ENCODE data around the gene TMC6. TPM values are rescaled to one million over a fixed set of nuclear protein-coding genes. Genes with fewer than 3 reads are reported as not detected.

TMC6 gene
- total RNA-seq, 1 experiment from 2014 or later, result 116 TPM

DNA sequence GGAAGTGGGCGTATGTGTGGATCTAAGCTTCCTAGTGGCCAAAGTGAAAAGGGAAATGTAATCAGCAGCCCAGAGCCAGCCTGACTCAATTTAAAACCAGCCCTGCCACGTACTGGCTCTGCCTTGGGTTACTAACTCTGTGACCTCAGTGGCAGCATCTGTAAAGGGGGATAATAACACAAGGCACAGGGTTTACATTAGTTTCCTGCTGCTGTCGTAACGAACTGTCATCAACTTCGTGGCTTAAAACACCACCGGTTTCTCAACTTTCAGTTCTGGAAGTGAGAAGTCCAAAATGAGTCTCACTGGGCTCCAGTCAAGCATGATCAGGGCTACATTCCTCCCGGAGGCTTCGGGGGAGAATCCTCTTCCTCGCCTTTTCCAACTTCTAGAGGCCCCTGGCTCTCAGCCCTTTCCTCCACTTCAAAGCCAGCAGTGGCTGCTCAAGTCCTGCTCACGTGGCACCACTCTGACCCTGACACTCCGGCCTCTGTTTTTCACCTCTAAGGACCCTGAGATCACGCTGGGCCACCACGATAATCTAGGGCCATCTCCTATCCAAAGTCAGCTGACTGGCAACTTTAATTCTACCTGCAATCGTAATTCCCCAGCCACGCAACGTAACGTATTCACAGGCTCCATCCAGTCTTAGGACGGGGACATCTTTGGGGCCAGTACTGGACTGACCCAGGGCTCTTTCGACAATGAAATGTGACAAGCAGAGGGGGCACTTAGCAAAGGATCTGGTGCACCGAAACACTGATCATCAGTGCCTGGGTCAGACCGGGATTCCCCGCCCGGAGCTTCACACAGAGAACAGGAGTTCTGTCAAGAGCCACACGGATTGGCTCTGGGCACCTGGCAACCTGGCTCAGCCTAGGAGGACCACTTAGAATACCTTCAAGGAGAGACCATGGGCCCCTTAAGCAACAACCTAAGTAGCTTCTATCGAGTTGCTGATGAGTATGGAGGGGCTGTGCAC, 14.5 kb downstream of the TMC6 start:
- intact Hi-C loops (cut with micrococcal nuclease; ENCODE audit: unreplicated experiment), result loop anchor here (2.0 to 5.0 kb wide), 3 partner anchors 61 to 137 kb away; partner anchors contain the start of genes AFMID and TK1
- peaks cover 8% of the 10 kb centered on the region for H3K4me1 Mint-ChIP-seq (ENCODE audit: low read depth, unreplicated experiment)
- no peaks in the 10 kb centered on the region for H3K27me3 Mint-ChIP-seq (ENCODE audit: unreplicated experiment)

DNA sequence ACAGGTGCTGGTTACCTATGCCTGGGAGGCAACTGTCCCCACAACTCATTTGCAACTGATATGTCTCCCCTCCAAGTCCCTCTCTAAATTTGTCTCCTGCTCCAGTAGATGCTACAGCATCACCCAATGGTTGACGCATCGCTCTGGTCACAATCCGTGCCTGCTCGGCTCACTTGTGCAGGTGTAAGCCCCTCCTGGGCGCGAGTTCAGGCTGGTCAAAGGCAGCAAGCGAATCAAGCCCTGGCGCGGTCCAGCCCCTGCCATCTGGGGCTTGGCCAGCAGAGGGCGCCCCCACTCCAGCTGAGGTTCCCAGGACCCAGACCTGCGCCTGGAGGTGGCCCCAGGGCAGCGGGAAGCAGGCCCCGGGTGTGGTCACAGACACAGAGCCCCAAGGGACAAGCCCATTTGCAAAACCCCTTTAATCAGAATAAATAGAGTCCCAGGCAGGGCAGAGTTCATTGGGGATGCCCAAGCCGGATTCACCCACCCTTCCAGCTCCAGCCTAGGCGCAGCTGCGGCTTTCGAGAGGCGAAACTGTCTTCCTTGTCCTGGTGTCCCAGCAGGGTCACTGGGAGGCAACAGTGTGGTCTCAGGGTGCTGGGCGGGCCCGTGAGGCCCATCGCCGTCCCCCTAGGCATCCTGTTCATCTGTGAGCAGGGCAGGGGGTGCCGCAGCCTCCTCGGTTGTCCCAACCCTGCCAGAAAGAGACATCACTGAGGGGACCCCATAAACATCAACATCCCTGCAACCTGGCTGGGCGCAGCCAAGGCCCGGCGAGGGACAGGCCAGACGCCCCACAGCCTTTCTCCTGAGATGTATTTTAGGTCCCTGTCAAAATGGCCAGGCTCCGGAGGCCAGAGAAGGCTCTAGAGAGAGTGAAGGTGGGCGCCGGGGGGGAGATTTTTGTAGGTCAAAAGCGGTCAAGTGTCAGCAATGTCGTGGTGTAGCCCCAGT, 15.8 kb downstream of the TMC6 start:
- Mint-ChIP-seq H3K4me1 (ENCODE audit: low read depth, unreplicated experiment) (peaks cover 8% of the 10 kb centered on the region), H3K9me3 (ENCODE audit: low read depth, unreplicated experiment) (no peaks in the 10 kb centered on the region), H3K36me3 (ENCODE audit: insufficient read depth, unreplicated experiment) (peaks cover 36% of the 10 kb centered on the region), H3K4me3 (ENCODE audit: low read depth, unreplicated experiment) (no peak overlapping the region), H3K27me3 (ENCODE audit: unreplicated experiment) (no peaks in the 10 kb centered on the region), H3K27ac (ENCODE audit: unreplicated experiment) (peak overlapping the region; percentile 2)
- TF ChIP-seq, protein P1, sequence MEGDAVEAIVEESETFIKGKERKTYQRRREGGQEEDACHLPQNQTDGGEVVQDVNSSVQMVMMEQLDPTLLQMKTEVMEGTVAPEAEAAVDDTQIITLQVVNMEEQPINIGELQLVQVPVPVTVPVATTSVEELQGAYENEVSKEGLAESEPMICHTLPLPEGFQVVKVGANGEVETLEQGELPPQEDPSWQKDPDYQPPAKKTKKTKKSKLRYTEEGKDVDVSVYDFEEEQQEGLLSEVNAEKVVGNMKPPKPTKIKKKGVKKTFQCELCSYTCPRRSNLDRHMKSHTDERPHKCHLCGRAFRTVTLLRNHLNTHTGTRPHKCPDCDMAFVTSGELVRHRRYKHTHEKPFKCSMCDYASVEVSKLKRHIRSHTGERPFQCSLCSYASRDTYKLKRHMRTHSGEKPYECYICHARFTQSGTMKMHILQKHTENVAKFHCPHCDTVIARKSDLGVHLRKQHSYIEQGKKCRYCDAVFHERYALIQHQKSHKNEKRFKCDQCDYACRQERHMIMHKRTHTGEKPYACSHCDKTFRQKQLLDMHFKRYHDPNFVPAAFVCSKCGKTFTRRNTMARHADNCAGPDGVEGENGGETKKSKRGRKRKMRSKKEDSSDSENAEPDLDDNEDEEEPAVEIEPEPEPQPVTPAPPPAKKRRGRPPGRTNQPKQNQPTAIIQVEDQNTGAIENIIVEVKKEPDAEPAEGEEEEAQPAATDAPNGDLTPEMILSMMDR (IDR thresholded peaks at IDR 0.05; ENCODE audit: unreplicated experiment), result peak; percentile 97
- BruUV-seq (replicated peaks), result no TSS peak
- CTCF ChIA-PET, result interaction anchor here (0.7 to 1.6 kb wide), 3 partner anchors 28 to 139 kb away, joined by 3 to 4 read pairs (median 4); partner anchors contain the start of genes AFMID and TK1
- DNase-seq, result peak; percentile 89
- intact Hi-C loops (cut with micrococcal nuclease; ENCODE audit: unreplicated experiment), result loop anchor here (2.0 to 5.0 kb wide), 3 partner anchors 62 to 138 kb away; partner anchors contain the start of genes AFMID and TK1

More for the DNA sequence above, 14.5 kb downstream of the TMC6 start:
- no peak overlapping the region for H3K4me3 Mint-ChIP-seq (ENCODE audit: low read depth, unreplicated experiment)
- no peaks in the 10 kb centered on the region for H3K9me3 Mint-ChIP-seq (ENCODE audit: low read depth, unreplicated experiment)
- no peak for DNase-seq
- TF ChIP-seq, protein P1 (IDR thresholded peaks at IDR 0.05; ENCODE audit: unreplicated experiment), result no peak
- H3K36me3 Mint-ChIP-seq (ENCODE audit: insufficient read depth, unreplicated experiment), result peaks cover 29% of the 10 kb centered on the region
- H3K27ac Mint-ChIP-seq (ENCODE audit: unreplicated experiment), result no peak overlapping the region
- no TSS peak for BruUV-seq (replicated peaks)
- CTCF ChIA-PET, result interaction anchor here (1.0 to 1.6 kb wide), 2 partner anchors 20 to 73 kb away, joined by 4 to 5 read pairs; partner anchors contain the start of genes AFMID and TK1

DNA sequence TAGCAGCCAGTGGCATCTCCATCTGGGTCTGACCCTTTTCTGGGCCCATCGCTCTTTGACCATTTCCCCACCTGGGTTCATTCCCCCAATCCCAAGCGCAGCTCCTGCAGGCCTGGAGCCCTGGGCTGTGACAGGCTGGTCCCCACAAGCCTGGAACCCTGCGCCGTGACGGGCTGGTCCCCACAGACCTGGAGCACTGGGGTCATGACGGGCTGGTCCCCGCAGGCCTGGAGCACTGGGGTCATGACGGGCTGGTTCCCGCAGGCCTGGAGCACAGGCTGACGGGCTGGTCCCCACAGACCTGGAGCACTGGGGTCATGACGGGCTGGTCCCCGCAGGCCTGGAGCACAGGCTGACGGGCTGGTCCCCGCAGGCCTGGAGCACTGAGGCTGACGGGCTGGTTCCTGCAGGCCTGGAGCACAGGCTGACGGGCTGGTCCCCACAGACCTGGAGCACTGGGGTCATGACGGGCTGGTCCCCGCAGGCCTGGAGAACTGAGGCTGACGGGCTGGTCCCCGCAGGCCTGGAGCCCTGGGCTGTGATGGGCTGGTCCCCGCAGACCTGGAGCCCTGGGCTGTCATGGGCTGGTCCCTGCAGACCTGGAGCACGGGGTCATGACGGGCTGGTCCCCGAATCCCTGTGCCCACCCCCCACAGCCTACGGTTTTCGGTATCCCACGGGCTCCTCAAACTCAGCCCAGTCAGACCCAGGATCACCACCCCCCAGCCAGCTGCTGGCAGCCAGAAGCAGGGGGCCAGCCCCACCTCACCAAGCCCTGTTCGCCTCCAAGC, 16.6 kb downstream of the TMC6 start:
- Mint-ChIP-seq H3K36me3 (ENCODE audit: insufficient read depth, unreplicated experiment) (peaks cover 35% of the 10 kb centered on the region), H3K4me1 (ENCODE audit: low read depth, unreplicated experiment) (peaks cover 8% of the 10 kb centered on the region), H3K4me3 (ENCODE audit: low read depth, unreplicated experiment) (no peak overlapping the region), H3K27ac (ENCODE audit: unreplicated experiment) (peak overlapping the region; percentile 2), H3K9me3 (ENCODE audit: low read depth, unreplicated experiment) (no peaks in the 10 kb centered on the region), H3K27me3 (ENCODE audit: unreplicated experiment) (no peaks in the 10 kb centered on the region)
- intact Hi-C loops (cut with micrococcal nuclease; ENCODE audit: unreplicated experiment), result loop anchor here (2.0 to 5.0 kb wide), 3 partner anchors 63 to 139 kb away; partner anchors contain the start of genes AFMID and TK1
- TF ChIP-seq, protein P1 (IDR thresholded peaks at IDR 0.05; ENCODE audit: unreplicated experiment), result no peak
- no peak for DNase-seq
- CTCF ChIA-PET, result interaction anchor here (0.7 to 1.6 kb wide), 3 partner anchors 27 to 139 kb away, joined by 3 to 4 read pairs (median 4); partner anchors contain the start of genes AFMID and TK1
- BruUV-seq (replicated peaks), result no TSS peak
